ENCODE measurements around the gene ZNF512. TPM values are rescaled to one million over a fixed set of nuclear protein-coding genes. Genes with fewer than 3 reads are reported as not detected.

ZNF512 gene
- total RNA-seq, 1 donor from 2014 or later: 55.8 TPM

DNA sequence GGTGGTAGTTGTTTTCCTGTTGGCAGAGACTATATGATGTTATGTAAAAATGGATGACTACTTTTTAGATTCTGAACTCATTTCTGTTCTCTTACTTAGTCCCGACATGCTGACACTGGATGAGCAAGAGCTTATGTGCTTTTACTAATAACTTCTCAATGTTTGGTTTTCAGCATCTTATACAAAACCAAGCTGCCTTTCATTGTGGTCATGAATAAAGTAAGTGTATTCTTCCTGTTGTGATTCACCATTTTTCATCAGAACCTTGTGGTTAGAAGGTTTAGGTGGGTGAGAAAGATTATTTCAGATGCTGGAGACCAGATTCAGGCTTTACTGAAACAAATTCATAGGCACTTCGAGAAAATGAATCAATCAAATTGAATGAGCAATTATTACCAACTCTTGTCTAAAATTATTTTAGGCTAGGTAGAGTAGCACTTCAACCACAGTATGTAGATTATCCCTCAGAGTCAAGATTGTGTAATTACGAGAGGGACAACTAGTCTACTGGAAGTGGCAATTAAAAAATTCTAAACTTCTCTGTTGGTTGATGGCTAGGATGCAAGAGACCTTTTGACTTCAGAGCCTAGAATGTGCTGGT, 55.3 kb downstream of the ZNF512 start:
- no peak for DNase-seq

DNA sequence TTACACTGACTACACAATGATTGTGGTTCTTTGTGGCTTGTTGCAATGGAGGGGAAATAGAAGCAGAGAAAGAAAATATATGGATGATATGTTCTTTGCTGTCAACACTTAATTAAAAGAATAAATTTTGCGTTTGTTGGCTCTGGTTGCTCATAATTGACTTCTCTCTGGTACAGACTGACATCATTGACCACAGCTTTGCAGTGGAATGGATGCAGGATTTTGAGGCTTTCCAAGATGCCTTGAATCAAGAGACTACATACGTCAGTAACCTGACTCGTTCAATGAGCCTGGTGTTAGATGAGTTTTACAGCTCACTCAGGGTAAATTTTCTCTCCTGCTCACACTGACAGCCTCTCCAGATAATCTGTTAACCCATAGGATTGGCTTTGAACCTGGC, 55.9 kb downstream of the ZNF512 start:
- no peak for DNase-seq

DNA sequence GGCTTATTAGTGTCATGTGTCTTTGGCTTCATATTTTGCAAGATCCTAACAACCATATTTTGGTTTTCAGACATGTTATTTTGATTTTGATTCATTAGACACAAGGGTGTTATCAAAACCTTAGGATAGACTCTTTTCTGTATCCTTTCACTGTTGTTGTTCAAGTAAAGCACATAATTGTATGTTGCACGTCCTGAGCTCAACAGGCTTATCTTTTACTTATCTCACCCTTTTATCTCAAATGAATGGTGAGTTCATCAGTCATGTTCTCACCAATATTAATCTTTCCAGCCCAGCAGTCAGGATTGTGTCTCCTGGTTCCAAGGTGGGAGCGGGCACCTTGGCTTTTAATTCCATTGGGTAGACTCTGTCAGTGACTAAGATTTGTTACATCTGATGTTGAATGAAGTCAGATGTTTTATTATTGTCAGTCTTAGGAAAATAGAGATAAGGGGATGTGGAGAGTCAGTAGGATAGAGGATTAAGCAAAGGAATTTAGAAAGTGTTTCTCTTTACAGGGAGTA, 57.9 kb downstream of the ZNF512 start:
- DNase-seq: no peak

DNA sequence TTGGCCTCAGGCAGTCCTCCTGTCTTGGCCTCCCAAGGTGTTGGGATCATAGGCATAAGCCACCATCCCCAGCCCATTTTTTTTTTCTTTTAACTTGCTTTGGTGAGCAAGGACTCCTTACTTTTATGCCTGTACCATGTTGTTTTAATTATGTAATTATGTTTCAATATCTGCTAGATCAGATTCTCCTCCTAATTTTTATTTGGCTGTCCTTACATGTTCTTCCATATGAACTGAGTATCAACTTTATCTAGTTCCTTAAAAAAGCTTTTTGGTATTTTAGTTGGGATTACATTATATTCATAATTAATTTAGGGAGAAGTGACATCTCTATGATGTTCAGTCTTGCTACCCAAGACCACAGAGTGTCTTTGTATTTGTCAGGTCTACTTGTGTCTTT, 62.4 kb downstream of the ZNF512 start:
- DNase-seq: no peak

DNA sequence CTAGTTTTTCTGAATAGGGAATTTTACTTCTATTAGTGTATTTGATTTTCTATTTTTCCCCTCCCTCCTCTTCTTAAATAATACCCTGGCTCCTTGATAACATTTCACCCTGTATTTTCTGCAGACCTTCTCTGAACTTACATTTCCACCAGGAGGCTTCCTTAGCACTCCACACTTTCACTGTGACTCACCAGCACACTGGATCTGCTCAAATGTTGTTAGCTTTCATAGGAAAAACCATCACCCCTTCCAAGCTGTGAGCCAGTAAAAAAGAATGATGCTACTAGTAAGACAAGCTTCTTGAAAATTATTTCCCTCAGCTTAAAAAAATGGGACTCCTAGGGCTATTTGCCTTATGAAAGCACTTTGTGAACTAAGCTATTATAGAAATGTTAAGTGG, 64.4 kb downstream of the ZNF512 start:
- DNase-seq: no peak

DNA sequence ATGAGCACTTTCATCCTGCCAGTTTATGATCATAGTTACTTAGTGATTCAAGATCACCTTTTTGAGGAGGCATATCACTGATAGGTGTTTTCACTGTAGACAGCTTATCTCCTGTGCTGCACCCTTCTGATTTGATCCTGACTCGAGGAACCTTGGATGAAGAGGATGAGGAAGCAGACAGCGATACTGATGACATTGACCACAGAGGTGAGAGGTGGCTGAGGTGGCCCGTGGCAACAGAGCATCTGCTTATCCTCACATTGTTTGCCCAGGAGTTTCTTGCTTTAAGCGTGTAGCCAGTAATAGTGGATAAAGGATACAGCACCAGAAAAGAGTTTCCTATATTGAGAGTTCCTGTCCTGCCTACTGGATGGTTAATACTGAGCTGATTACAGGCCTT, 64.9 kb downstream of the ZNF512 start:
- DNase-seq: no peak

DNA sequence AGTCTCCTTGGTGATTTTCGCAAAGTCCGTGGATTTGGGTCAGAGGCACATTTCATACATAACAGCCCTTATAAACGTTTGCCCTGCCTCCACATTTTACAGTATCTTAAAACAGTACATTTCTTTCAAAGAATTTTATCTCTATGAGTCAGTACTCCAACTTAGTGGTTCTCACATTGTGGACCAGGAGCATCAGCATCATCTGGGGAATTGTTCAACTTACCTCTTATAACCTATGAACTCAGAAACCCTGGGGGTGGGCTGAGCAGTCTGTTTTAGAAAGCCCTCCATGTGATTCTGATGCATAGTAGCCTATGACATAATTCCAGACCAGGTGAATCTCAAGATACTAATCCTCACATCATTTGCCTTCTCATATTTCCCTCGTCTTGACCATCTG, 68.2 kb downstream of the ZNF512 start:
- no peak for DNase-seq

DNA sequence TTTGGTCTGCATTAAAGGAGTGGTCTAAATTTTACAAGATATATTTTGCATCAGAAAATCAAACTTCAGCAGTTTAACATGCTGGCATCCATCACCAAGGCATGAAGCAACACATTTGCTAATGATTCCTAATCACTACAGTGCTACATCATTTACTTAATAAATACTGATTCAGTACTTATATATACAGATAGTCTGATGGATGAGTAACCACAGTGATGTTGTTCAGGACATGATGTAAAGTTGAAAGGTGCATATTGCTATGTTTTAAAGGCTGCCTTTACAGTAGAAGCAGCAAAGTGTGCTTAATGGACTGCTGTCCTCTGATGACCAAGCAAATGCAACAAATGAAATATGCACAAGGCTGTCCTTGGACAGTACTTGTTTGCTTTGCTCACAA, 69.5 kb downstream of the ZNF512 start:
- no peak for DNase-seq

DNA sequence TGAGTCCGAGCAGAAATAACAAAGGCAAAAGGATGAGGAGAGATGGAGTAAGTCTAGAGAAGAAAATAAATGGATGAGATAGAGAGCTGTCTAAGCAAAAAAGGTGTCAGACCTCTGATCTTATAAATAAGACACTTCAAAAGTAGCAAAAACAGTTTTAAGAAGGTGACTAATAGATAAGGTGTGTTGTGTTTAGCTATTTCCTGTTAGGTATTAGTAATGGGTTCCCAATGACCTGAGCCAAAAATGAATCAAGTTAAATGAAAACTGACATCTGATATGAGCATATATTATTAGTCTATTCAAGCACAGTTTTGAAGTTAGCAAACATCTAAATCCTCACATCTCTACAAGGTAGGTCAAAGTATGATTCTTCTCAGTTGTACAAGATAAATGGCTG, 69.9 kb downstream of the ZNF512 start:
- no peak for DNase-seq

DNA sequence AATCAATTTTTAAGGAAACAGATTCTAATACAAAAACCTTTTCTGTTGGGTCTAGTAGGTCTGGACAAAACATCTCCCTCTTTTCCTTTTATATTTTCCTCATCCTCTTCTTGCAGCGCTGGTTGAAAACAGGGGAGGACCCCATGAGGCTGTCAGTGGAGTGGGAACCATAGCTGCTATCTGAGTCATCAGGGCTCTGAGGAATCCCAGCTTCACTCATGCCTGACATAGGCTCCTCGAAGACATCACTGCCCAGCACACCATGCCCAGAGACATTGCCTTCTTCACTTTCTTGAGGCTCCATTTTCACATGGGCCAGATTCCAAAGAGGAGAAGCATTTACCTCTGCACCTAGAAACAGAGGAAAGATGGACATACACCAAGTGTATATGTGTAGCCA, 70.6 kb downstream of the ZNF512 start:
- no peak for DNase-seq

DNA sequence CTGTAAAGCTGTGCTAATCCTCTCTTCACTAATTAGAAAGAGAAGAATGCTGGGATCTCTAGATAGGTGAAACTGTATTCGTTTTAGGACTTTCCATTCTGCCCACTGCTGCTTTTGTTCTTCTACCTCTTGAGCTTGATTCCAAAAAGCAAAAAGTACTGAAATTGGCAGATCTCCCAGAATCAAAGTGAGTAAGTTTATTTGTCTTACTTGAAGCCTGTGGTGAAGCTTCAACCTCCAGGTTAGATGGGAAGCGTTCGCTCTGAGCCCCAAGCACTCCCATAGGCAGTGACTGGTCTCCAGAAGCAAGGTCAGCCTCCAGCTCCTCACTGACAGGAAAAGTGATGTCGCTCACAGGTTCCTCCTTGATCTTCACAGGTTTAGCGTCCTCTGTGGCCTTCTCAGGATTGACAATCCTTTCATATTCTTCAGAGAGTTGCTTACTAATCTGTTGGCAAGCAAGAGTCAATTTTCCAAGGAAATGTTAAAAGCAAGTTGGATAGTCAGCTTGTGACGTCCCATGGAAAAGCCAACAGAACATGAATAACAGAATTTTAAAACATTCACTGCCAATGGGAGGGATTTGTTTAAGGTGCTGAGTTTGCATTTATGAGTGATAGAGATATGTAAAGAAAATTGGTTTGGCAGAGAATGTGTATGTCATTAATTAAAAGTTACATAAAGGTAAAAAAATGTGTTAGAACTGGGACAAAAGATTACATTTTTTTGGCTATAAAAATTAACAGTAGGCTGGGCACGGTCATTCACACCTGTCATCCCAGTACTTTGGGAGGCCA, 72.5 kb downstream of the ZNF512 start:
- DNase-seq: no peak

DNA sequence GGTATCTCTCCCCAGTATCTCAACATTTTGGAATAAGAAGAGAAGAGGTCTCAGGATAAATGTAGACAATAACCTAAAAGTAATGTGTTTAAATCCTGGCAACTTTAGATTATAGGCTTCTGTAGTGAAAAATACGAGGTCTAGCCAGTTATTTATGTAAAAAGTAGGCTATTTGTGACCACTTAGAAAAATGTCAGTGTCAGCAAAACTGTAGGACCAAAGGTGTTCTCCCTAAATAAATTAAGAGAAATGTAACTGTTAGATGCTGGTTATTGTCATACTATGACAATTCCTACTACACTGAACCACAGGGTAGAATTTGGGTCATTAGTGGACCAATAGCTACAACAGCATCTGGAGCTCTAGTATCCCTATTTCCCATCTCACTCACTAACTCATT, 78.5 kb downstream of the ZNF512 start:
- DNase-seq: no peak

DNA sequence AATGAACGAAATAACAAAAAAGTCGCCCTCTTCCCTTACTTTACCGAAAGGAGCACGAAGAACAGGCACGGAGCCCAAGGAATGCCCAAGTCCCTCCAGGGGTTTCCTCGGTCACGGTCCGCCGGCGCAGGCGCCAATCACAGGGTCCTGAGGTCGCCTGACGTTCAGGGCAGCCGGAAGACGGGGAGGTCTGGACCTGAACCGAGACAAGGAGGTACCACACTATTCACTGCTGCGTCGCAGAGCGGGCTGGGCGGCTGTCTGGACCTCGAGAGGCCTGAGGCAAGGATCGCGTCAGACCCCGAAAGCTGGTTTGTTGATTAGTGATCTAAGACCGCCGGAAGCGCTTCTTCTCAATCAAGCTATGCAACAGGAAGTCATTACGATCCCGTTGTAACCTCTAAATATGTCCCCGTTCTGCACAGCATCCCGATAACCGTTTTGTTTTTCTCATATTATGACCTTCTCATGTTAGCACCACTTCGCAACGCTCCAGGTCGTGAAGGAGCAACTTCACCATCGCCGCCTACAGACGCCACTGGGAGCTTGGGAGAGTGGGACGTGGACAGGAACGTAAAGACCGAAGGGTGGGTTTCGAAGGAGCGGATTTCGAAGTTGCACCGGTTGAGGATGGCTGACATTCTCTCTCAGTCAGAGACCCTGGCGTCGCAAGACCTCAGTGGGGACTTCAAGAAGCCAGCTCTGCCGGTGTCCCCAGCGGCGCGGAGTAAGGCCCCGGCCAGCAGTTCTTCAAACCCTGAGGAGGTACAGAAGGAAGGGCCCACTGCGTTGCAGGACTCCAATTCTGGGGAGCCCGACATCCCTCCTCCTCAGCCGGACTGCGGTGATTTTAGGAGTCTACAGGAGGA, 80.7 kb downstream of the ZNF512 start, which contains the start of the genes SLC4A1AP and SUPT7L:
TSS of gene SLC4A1AP (plus strand) at position 605 of the 869 bp plus-strand sequence. CDS start at position 631, 26 bp downstream.
TSS of gene SUPT7L (minus strand) at position 330 of the 869 bp plus-strand sequence. CDS start 1,422 bp downstream, outside the sequence.
- peak; percentile 77 for DNase-seq

DNA sequence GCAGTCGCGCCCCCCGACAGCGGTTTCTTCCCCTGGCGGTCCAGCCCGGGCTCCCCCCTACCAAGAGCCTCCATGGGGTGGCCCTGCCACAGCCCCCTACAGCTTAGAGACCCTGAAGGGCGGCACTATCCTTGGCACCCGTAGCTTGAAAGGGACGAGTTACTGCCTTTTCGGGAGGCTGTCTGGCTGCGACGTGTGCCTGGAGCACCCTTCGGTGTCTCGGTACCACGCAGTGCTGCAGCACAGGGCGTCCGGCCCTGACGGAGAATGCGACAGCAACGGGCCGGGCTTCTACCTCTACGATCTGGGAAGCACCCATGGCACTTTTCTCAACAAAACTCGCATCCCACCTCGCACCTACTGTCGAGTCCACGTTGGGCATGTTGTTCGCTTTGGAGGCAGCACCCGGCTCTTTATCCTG, 81.3 kb downstream of the ZNF512 start:
- no peak for DNase-seq

DNA sequence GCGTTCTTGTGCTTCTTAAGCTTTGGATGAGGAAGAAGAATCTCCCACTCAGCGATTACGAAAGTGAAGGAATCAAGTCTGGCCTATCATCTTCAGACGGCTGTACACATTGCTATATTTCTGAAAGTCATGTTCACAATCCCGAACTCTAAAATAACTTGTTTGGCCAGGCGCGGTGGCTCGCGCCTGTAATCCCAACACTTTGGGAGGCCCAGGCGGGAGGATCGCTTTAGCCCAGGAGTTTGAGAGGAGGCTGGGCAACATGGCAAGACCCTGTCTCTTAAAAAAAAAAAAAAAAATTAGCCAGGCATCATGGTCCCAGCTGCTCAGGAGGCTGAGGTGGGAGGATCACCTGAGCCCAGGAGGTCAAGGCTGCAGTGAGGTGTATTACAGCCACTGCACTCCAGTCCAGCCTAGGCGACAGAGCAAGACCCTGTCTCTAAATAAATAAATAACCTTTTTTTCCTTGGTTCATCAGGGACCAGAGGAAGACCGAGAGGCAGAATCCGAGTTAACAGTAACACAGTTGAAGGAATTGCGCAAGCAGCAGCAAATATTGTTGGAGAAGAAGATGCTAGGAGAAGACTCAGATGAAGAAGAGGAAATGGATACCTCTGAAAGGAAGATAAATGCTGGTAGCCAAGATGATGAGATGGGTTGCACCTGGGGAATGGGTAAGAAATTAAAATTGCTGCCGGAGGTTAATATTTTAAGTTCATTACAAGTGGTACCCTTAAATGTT, 82.0 kb downstream of the ZNF512 start:
- DNase-seq: no peak

DNA sequence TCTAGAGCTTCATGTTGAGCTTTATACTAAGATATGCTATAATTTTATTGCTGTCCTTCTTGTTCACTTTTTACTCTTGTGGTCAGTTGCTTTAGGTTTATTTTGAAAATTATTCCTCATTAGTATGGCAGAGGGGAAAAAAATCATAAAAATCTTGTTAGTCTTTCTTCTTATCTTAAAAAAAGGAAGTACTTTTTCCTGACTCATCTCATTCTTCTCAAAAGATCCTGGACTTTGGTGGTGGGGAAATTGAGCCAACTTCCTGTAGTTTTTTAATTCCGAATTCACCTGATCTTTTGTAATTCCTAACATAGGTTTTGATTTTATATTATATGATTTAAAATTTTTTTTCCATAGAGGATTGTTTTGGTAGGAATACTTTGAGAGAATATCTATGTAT, 84.6 kb downstream of the ZNF512 start:
- no peak for DNase-seq

DNA sequence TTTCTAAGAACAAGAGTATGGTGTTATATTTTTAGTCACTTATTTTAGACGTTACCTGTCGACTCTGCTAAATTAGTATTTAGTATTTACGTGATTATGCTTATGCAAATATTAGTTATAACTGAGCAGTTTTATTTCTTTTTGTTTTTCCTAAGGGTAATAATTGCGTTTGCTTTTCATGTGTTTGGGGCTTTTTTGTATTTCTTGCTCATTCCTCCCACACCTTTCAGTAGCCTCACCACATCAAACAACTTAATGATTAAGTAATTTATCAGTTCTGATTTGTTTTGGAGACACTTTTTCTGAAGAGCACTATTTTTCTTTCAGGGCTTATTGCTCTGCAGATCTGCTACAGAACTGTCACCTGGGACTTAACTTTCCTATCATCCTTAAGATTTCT, 88.4 kb downstream of the ZNF512 start:
- no peak for DNase-seq
